H54 (cell line): ENCODE measurements around the gene PRKAA2.
A peak's percentile ranks its signal among the peaks of the same experiment; 100 is the strongest.

ENCODE experiments used
- DNase-seq: peaks from one replicate; pipeline ENCODE4 v3.0.0; 2011; ENCODE audit warnings: low spot score, mixed read lengths; ENCODE audit not compliant: insufficient read length
- FAIRE-seq: peaks from 3 replicates; lab custom pipeline; 2011; peaks lifted over from hg19 to GRCh38; lab: Jason Lieb, UNC
- POLR2A ChIP-seq: IDR thresholded peaks from 2 replicates; pipeline ENCODE4 v1.6.1; 2011; ENCODE audit warnings: low read depth, mild to moderate bottlenecking, low read length

PRKAA2 gene

DNA sequence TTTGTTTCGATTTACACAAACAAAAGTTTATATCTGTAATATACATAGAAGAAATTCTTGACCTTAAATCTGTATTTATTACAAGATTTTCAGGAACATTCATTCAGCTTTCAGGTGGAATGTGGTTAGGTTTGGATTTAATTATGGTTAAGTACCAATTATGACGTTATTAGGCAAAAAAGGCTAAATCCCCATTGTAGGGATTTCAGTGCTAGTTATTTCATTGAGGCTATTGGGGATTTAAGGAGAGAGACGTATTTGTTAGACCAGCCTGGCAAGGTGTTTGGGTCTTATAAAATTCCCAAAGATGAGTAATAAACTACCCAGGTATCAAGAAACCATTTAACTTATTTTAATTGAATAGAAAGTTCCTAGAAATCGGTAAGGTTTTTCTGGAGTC, 26.0 kb downstream of the PRKAA2 start:
- DNase-seq (no peak), FAIRE-seq (no peak)
- TF ChIP-seq POLR2A: no peak

DNA sequence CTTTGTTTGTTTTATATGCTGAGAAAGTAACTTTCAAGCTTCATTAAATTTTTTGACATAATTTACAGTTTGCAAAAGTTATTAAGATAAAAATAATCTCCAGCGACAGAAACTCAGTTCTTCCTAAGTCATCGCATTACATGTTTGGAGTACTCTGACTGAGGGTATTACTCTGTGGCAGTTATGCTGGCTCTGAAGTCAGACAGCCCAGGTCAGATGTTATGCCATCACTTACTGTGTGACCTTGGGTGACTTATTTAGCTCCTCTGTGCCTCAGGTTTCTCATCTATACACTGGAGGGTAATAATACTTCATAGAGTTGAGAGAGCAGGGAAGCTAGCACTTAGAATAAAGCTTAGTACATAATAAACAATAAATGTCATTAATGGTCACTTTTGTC, 26.4 kb downstream of the PRKAA2 start:
- TF ChIP-seq POLR2A: no peak
- DNase-seq: no peak
- no peak for FAIRE-seq

DNA sequence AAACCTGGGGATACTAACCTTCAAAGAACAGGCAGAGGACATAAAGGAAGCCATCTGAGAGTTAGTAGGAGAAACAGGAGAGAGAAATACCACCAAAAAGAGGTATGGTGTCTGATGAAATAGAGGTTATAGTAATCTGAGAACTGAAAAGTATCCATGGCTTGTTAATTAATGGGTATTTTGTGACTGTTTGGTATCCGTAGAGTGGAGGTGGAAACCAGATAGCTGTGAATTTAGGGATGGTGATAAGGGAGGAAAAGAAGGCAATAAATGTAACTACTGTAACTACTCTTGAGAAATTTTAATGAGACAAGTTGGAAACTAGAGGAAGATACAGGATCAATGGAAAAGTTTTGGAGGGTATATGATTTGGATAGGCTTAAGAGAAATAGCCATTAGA, 27.5 kb downstream of the PRKAA2 start:
- DNase-seq (no peak), FAIRE-seq (no peak)
- no peak for TF ChIP-seq POLR2A

DNA sequence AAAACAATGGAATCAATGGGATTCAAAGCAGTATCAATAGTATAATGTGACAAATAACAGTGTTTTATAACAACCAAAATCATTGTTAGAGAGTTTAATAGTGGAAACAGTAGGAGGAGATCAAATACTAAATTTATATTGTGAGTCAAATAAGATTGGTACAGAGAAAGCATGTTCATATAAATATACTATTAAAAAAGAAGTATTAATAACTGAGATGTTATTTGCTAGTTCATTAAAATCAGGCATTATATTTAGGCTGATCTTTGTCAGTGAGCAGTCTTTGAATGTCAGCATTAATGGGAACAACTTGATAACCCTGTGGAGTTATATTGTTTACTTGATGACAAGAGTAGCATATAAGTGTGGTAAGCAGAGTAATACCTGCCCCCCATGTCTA, 30.6 kb downstream of the PRKAA2 start:
- no peak for TF ChIP-seq POLR2A
- FAIRE-seq (no peak), DNase-seq (no peak)

DNA sequence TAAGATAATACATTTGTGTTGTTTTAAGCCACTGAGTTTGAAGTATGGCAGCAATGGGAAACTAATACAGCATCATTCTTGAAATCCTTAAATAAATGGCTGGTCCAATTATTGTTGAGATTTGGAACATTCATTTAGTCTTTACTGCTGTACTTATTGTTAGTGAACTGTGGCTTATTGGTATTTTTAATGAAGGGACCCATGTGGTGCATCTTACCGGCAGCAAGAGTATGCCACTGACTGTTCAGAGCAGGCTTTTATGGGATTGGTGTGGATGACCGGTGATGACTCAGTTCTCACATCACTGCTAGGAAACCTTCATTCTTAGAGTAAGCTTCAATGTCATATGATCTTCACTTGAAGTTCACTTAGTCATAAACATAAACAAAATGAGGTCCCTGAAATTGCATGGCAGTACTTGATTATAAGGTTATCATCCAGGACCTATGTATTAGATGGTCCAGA, 31.5 kb downstream of the PRKAA2 start:
- no peak for TF ChIP-seq POLR2A
- DNase-seq: peak; percentile 47
- peak; percentile 98 for FAIRE-seq

DNA sequence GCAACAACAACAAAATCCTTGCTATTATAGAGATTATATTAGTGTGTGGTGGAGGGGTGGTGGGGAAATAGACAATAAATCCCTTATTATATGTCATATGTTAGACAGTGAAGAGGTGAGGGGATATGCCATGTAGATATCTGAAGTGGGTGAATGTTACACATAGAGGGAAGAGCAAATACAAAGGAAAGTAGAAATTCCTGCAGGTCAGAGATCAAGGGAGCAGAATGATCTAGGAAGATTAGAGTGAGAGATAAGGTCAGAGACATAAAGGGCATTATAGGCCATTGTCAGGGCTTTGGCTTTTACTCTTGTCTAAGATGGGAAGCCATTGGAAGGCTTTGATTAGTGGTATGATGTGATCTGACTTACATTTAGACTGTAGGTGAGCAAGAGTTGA, 38.5 kb downstream of the PRKAA2 start:
- FAIRE-seq (no peak), DNase-seq (no peak)
- TF ChIP-seq POLR2A: no peak

DNA sequence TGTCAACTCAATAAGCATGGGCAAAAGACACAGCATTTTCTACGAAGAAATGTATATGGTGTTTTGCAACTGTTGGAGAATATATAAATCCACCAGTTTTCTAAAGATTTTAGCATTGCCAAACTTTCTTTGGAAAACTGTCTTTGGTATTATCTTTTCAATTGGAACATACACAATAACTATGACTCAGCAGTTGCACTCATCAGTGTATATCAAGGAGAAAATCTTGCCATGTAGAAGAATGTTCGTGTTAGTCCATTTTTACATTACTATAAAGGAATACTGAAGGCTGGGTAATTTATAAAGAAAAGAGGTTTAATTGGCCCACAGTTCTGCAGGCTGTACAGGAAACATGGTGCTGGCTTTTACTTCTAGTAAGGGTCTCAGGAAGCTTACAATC, 41.1 kb downstream of the PRKAA2 start:
- no peak for TF ChIP-seq POLR2A
- FAIRE-seq (no peak), DNase-seq (no peak)

DNA sequence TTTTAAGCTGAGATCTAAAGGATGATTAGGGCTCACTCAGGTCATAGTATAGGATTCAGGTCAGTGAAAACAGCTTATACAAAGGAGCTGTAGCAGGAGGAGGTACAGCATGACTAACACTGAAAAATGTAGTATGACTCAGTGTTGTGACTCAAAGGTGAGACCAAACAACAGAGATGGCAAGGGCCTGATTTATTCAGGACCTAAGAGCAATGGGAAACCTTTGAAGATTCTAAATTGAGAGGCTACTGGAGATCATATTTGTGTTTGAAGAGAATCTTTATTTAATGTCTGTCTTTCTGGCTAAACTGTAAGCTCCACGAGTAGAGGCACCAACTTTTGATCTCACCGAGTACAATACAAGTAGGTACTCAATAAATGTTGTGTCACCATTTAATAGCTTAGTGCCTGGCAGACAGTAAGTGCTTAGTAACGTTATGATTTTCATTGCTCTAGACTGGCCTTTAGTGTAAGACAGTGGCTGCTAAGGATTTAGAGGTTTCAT, 43.5 kb downstream of the PRKAA2 start:
- FAIRE-seq (peak; percentile 98), DNase-seq (peak; percentile 40)
- TF ChIP-seq POLR2A: no peak

DNA sequence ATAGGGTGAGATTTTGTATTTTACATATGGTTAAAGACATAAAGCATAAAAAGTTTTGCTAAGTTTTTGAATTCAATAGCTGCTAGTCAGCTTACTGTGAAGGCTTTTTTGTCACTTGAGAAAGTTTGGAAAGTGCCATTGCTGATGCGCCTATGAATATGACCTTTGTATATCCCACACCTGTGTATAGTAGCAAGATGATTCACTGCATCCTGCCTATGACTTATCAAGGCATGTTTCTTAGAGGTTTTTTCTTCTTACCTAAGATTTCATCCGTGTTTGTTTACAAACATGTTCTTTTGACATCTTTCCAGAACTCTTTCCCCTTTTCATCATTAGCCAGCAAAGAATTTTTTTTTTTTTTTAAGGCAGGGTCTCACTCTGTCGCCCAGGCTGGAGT, 51.5 kb downstream of the PRKAA2 start:
- DNase-seq (no peak), FAIRE-seq (no peak)
- no peak for TF ChIP-seq POLR2A

DNA sequence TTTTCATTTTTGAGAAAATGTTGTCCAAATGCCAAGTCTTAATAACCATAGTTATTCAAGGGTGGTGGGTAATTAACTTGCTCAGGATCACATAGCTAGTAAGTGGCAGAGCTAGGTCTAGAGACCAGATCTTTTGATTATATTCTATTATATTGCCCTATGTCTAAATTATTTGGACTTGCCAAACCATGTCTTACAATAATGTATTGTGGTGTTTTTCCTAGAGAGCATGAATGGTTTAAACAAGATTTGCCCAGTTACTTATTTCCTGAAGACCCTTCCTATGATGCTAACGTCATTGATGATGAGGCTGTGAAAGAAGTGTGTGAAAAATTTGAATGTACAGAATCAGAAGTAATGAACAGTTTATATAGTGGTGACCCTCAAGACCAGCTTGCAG, 58.6 kb downstream of the PRKAA2 start:
- FAIRE-seq (no peak), DNase-seq (no peak)
- TF ChIP-seq POLR2A: no peak

DNA sequence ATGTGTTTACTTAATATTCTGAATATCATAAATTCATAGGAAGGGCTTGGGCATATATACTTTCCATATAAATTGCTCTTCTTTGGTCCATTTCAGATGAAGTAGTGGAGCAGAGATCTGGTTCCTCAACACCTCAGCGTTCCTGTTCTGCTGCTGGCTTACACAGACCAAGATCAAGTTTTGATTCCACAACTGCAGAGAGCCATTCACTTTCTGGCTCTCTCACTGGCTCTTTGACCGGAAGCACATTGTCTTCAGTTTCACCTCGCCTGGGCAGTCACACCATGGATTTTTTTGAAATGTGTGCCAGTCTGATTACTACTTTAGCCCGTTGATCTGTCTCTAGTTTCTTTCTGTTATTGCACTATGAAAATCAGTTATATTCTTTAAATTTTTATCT, 62.3 kb downstream of the PRKAA2 start:
- TF ChIP-seq POLR2A: no peak
- FAIRE-seq (no peak), DNase-seq (no peak)

DNA sequence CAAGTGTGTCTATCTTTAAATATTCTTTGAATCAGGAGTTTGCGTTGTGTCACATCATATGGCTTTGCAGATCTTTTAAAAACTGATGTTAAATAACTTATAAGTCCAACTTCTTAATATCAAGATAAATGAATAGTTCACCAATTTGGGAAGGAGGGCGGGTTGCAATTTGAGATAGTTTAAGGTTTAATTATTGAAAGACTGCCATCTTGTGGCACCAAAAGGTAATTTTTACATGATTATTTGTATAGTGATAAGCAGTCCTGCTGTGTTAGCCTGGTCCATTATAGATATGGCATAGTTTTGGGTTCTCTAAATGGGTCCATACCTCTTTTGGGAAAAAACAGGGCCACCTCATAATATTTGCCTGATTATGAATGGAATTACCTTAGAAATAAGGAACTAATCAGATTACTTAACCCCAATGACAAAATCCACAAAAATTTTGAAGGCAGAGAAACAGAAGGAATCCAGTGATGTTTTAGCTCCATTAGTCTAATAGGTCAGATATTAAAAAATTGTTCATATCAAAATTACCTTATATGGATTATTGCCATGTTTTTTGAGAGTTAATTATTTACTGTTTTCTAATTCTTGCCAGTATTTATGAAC, 64.3 kb downstream of the PRKAA2 start:
- no peak for TF ChIP-seq POLR2A
- no peak for DNase-seq
- peak; percentile 81 for FAIRE-seq

DNA sequence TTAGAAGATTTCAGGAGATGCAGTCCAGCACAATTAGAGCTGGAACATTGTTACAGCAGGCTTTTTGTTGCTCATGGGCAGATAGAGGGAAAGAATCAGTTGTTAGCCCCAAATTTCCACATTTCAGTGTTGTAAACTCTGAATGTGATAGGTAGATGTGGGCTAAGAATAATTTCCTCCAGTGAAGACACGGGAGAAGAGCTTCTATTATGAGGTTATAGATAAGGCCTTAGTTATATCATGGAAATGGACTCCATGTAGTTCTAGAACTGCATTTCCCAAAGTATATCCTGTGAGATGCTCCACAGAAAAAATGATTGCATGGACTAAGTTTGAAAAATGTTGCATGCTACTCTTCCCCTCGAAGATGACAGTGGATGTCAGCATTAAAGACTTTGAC, 64.9 kb downstream of the PRKAA2 start:
- no peak for TF ChIP-seq POLR2A
- FAIRE-seq (peak; percentile 48), DNase-seq (no peak)

DNA sequence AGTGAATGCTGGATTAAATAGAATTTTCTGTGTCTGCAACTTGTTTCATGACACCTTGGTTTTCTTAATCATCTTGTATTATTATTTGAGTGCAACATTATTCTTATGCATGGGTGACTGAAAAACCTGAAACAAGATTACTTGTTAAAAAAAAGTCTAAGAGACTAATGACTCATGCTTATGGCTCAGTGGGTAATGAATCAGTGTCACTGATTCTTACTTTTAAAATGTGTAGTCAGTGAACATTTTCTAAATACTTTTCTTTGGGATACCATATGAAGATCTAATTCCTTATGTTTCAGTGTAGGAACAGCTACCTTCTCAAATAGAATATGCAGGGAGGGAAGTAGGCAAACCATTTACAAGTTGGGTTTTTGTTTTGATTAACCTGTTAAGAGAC, 65.5 kb downstream of the PRKAA2 start:
- DNase-seq (no peak), FAIRE-seq (peak; percentile 92)
- TF ChIP-seq POLR2A: no peak

DNA sequence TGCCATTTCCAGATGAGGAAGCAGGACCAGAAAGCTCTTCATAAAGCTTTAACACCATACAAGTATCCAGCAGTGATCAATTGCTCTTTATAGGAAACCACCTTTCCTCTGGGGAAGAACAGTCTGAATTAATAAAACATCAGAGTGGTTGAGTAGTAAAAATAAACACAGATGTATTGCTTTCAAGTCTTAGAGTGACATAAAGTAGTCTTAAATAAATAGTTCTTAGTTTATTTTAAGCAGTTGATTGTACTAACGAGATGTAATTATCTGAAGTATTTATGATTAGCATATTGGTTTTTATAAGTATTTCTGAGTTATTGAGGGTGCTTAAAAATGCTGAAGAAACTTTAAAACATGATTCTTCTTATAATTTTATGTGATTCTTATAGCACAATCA, 67.0 kb downstream of the PRKAA2 start:
- no peak for TF ChIP-seq POLR2A
- FAIRE-seq (no peak), DNase-seq (no peak)
